Stimulated activated CD4-positive, alpha-beta T cell treated with anti-CD3 and anti-CD28 coated beads, Interleukin-15, amount 100 ng/mL, for 24 hours (primary cell): ENCODE data around the gene ATPAF1.

Experiments used
- DNase-seq: peaks from one replicate; pipeline ENCODE4 v3.0.0-alpha.2; 2020

ATPAF1 gene

GRCh38 chr1:46582972-46583371 lies 85.2 kb downstream of the ATPAF1 start:
- no peak for DNase-seq
